KOPT-K1 (cell line): Measurements from ENCODE around the gene ST3GAL5.

Source experiments
- H3K27ac ChIP-seq: fragments of 200-600 bp; sonication (generic); 2 replicates; pipeline ENCODE4 v1.5.1; 2016; ENCODE audit warnings: antibody characterized with exemption, mild to moderate bottlenecking, low read depth, low read length; ENCODE audit not compliant: poor library complexity, severe bottlenecking
- H3K36me3 ChIP-seq: fragments of 200-600 bp; sonication (generic); 2 replicates; pipeline ENCODE4 v1.5.1; 2017; ENCODE audit warnings: antibody characterized with exemption, mild to moderate bottlenecking, low read length, moderate library complexity; ENCODE audit not compliant: insufficient read depth
- H3K9me3 ChIP-seq: fragments of 200-600 bp; sonication (generic); 2 replicates; pipeline ENCODE4 v1.5.1; 2017; ENCODE audit warnings: antibody characterized with exemption, low read length, mild to moderate bottlenecking; ENCODE audit not compliant: insufficient read depth, poor library complexity, severe bottlenecking

ST3GAL5 gene

GRCh38 chr2:85807756-85808155, 81.0 kb downstream of the ST3GAL5 start:
- Histone ChIP-seq H3K36me3 (no peaks in the 10 kb centered on the region), H3K9me3 (no peaks in the 10 kb centered on the region), H3K27ac (no peak overlapping the region)

DNA sequence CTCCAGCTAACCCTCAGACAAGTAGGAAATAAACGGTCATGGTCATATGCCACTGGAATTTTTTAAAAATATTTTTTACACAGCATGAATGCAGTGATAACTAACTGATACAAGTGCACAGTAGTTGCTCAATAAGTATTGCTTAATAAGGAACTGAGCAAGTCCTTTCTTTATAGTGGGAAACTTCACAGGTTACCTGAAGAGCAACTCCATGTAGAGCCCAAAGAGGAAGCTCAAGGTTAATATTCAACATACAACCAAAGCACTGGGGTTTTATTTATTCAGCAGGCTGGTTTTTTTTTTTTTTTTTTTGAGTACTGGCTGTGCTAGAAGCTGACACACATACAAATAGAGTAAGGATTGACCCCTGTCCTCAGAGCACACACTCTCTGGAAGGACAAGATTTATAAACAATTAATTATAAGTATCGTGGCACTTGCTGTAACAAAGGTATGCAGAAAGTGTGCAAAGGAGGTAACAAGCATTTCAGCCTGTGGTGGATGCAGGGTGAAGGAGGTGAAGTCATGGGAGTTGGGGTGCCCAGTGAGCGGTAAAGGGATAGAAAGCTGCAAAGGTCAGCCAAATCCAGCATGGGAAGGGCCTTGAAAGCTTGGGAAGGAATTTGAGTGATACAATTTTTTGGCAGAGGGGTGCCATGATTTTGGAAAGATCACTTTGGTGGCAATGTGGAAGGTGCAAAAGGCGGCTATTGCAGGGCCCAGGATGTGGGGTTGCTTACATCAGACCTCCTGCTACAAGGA, 82.3 kb downstream of the ST3GAL5 start:
- H3K27ac ChIP-seq = no peak overlapping the region
- H3K36me3 ChIP-seq = no peaks in the 10 kb centered on the region
- no peaks in the 10 kb centered on the region for H3K9me3 ChIP-seq

GRCh38 chr2:85804583-85804982, 84.2 kb downstream of the ST3GAL5 start:
- H3K36me3 ChIP-seq = no peaks in the 10 kb centered on the region
- no peaks in the 10 kb centered on the region for H3K9me3 ChIP-seq
- H3K27ac ChIP-seq = no peak overlapping the region

GRCh38 chr2:85803704-85804425, 84.9 kb downstream of the ST3GAL5 start:
- H3K36me3 ChIP-seq = no peaks in the 10 kb centered on the region
- no peaks in the 10 kb centered on the region for H3K9me3 ChIP-seq
- H3K27ac ChIP-seq = no peak overlapping the region

DNA sequence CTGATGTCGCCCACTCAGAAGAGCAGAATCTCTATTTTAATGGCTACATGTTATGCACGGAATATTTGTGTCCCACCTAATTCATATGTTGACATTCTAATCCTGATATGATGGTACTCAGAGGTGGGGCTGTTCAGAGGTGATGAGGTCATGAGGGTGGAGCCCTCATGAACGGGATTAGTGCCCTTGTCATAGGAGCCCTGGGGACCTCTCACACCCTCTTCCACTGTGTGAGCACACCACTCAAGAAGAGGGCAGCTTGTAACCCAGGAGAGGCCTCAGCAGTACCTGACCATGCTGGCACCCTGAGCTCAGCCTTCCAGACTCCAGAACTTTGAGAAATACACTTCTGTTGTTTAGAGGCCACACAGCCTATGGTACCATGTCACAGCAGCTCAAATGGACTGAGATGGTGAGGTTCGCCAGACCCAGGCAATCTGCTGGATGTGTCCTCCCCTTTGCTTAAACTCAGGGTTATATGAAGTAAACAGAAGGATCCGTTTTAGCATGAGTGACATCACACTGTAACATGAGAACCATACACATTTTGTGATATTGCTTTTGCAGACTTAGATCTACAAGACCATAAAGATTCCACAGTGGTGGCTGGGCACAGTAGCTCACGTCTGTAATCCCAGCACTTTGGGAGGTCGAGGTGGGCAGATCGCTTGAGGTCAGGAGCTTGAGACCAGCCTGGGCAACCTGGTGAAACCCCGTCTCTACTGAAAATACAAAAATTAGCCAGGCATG, 86.3 kb downstream of the ST3GAL5 start:
- Histone ChIP-seq H3K27ac (no peak overlapping the region), H3K9me3 (no peaks in the 10 kb centered on the region), H3K36me3 (no peaks in the 10 kb centered on the region)

- Histone ChIP-seq H3K9me3 (no peaks in the 10 kb centered on the region), H3K36me3 (no peaks in the 10 kb centered on the region), H3K27ac (no peak overlapping the region)
These were observed 86.9 kb downstream of the ST3GAL5 start for GRCh38 chr2:85801871-85802270.

GRCh38 chr2:85800586-85800985, 88.2 kb downstream of the ST3GAL5 start:
- Histone ChIP-seq H3K36me3 (no peaks in the 10 kb centered on the region), H3K27ac (no peak overlapping the region), H3K9me3 (no peaks in the 10 kb centered on the region)

DNA sequence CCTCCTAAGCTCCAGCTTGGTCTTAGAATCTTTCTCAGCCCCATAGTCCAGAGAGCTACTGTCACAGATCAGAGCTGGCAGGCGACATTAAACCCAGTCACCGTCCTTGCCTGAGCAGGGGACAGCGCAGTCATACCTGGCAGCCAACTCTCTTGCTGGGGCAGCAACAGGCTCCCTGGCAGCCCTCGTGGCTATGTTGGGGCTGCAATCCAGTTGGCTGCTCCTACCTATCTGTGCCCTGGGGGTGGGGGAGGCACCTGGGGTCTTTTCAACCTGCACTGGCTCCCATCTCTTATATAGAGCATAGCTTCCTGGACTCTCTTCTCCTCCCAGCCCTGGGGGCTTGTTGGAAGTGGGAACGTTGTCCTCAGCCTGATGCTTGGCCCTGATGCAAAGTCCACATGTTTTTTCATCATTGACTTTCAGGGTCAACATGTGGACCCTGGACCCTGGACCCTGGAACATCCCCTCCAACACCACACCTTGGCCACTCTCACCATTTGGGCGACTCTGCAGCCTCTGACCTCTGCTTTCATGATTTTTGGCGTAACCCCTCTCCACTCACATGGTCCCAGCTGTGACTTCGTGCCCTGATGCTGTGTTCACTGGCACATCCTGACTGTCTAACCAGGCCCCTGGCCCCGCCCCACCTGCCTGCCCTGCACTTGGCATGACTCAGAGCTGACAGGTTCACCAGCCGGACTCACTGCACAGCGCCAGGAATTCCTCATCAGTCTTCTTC, 89.4 kb downstream of the ST3GAL5 start:
- no peak overlapping the region for H3K27ac ChIP-seq
- no peaks in the 10 kb centered on the region for H3K9me3 ChIP-seq
- H3K36me3 ChIP-seq = no peaks in the 10 kb centered on the region

DNA sequence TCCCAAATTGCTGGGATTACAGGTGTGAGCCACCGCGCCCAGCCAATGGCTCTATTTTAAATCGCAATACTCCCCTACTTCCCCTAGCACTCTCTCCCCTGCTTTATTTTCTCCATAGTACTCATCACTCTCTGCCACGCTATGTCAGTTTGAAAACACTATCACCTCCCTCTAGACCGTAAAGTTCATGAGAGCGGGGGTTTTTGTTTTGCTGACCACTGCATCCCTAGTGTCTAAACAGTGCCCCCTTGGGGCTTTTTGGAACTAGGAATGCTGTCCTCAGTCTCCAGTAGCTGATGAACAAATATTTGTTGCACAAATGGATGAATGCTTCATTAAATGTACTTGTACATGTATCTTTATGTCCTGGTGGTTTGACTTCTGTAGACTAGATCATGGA, 90.9 kb downstream of the ST3GAL5 start:
- H3K9me3 ChIP-seq = no peaks in the 10 kb centered on the region
- H3K36me3 ChIP-seq = no peaks in the 10 kb centered on the region

DNA sequence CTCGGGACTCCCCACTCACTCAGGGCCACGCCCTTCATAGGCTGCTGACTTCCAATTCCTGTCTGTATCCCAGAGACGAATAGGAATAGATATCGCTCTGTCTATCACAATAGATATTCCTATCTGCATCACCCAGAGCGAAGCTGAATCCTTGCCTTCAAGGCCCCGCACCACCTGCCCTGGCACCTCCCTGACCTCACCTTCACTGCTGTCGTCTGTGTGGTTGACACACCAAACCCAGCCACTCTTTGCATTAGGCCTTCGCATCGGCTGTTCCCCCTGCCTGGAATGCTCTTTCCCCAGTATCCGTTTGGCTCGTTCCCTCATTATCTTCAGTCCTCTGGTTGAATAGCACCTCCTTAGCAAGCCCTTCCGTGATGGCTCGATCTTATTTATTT, 91.5 kb downstream of the ST3GAL5 start:
- Histone ChIP-seq H3K36me3 (no peaks in the 10 kb centered on the region), H3K9me3 (no peaks in the 10 kb centered on the region), H3K27ac (no peak overlapping the region)

More for the DNA sequence above, 90.9 kb downstream of the ST3GAL5 start:
- no peak overlapping the region for H3K27ac ChIP-seq

DNA sequence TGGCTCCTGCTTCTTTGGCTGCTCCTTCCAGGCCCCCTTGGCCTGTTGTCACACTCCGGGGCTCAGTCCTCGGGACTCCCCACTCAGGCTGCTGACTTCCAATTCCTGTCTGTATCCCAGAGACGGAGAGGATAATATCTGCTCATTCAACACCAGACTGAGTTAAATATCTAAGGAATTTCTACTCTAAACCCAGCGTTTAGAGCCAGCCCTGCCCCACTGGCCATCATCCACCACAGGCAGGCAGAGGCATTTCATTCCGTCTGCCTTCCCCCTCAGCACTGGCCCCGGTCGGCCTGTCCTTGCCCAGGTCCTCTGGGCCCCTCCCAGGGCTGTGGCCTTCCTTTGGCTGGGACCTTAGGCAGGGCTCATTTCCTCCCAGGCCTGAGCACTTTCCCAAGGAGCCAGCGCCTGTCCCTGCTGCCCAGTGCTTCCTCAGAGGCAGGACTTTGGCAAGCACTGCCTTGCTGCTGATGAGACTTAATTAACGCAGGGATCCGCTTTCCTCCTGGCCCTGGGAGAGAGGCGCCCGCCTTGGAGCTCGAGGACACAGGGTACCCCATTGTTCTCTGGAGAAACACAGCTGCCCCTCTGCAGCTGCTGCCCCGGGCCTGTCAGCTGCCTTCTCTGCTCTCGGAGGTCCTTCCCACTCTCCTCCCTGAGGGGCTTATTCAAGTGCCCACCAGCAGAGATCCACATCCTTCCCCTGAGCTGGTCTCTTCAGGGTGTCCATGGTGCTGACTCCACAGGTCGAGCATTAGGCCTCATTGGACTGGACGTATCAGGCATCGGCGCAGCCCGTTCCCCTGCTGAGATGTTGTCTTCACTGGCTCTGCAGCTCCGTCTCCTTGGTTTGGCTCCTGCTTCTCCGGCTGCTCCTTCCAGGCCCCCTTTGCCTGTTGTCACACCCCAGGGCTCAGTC, 92.2 kb downstream of the ST3GAL5 start:
- no peak overlapping the region for H3K27ac ChIP-seq
- H3K36me3 ChIP-seq = no peaks in the 10 kb centered on the region
- no peaks in the 10 kb centered on the region for H3K9me3 ChIP-seq

DNA sequence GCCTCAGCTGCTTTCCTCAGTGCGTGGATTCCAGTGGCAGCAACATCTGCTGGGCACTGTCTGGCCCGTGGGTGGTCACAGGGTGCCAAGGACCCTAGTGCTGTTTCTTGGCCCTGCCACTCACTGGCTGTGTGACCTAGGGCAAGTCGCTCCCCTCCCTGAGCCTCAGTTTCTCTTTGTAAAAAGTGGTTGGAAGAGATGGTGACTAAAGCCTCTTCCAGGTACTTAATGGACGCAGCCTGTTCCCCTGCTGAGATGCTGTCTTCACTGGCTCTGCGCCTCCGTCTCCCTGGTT, 92.8 kb downstream of the ST3GAL5 start:
- Histone ChIP-seq H3K9me3 (no peaks in the 10 kb centered on the region), H3K36me3 (no peaks in the 10 kb centered on the region), H3K27ac (no peak overlapping the region)

GRCh38 chr2:85795331-85796045, 93.3 kb downstream of the ST3GAL5 start:
- no peaks in the 10 kb centered on the region for H3K9me3 ChIP-seq
- no peaks in the 10 kb centered on the region for H3K36me3 ChIP-seq
- H3K27ac ChIP-seq = no peak overlapping the region
